GM10248 (cell line): ENCODE data around the gene MFAP5.

ENCODE experiments used
- CTCF ChIA-PET: fragments of 300-600 bp; sonication (Branson Sonifier 250); formaldehyde crosslinking; extraction: SDS; loops from one replicate; lab custom pipeline; 2021; ENCODE audit warnings: antibody characterized with exemption; lab: Yijun Ruan, JAX
- POLR2A ChIA-PET: fragments of 350-650 bp; sonication (Branson Sonifier 250); formaldehyde crosslinking; extraction: SDS; loops from one replicate; lab custom pipeline; 2020; ENCODE audit warnings: antibody characterized with exemption; lab: Yijun Ruan, JAX
- DNase-seq: peaks from one replicate; pipeline ENCODE4 v3.0.0; 2012; ENCODE audit errors: extremely low spot score
- TF ChIP-seq, protein P1 (sequence below): IDR thresholded peaks from 2 replicates; pipeline ENCODE4 v1.5.1; 2012; ENCODE audit warnings: mild to moderate bottlenecking, low read depth; ENCODE audit errors: extremely low read depth, missing control alignments, control extremely low read depth

Gene MFAP5

GRCh38 chr12:8677362-8677761, 14.7 kb upstream of the MFAP5 start:
- CTCF ChIA-PET: interaction anchor here (0.7 to 3.9 kb wide), 17 partner anchors 9 to 372 kb away, joined by 3 to 20 read pairs (median 5); partner anchors contain the start of gene M6PR
- TF ChIP-seq, protein P1, sequence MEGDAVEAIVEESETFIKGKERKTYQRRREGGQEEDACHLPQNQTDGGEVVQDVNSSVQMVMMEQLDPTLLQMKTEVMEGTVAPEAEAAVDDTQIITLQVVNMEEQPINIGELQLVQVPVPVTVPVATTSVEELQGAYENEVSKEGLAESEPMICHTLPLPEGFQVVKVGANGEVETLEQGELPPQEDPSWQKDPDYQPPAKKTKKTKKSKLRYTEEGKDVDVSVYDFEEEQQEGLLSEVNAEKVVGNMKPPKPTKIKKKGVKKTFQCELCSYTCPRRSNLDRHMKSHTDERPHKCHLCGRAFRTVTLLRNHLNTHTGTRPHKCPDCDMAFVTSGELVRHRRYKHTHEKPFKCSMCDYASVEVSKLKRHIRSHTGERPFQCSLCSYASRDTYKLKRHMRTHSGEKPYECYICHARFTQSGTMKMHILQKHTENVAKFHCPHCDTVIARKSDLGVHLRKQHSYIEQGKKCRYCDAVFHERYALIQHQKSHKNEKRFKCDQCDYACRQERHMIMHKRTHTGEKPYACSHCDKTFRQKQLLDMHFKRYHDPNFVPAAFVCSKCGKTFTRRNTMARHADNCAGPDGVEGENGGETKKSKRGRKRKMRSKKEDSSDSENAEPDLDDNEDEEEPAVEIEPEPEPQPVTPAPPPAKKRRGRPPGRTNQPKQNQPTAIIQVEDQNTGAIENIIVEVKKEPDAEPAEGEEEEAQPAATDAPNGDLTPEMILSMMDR: no peak
- no peak for DNase-seq
- POLR2A ChIA-PET: no interaction called here

GRCh38 chr12:8676651-8677050, 14.0 kb upstream of the MFAP5 start:
- POLR2A ChIA-PET: no interaction called here
- CTCF ChIA-PET: interaction anchor here (0.7 to 3.9 kb wide), 16 partner anchors 8 to 373 kb away, joined by 3 to 20 read pairs (median 4); partner anchors contain the start of gene M6PR
- TF ChIP-seq, protein P1: no peak
- DNase-seq: no peak

GRCh38 chr12:8675591-8676036, 13.0 kb upstream of the MFAP5 start:
- CTCF ChIA-PET: interaction anchor here (0.8 to 3.9 kb wide), 9 partner anchors 7 to 374 kb away, joined by 3 to 20 read pairs (median 6); no protein-coding TSS in a partner anchor
- DNase-seq: no peak
- POLR2A ChIA-PET: no interaction called here
- TF ChIP-seq, protein P1: no peak

- TF ChIP-seq, protein P1: no peak
- CTCF ChIA-PET: interaction anchor here (1.0 to 4.0 kb wide), 2 partner anchors 9 to 14 kb away, joined by 6 to 14 read pairs; no protein-coding TSS in a partner anchor
- POLR2A ChIA-PET: no interaction called here
- DNase-seq: no peak
Measured at GRCh38 chr12:8672381-8672780, 9.8 kb upstream of the MFAP5 start.

GRCh38 chr12:8668441-8668840, 5.8 kb upstream of the MFAP5 start:
- DNase-seq: no peak
- ChIA-PET POLR2A (interaction anchor here (0.5 kb wide), 1 partner anchor 27 kb away, joined by 5 read pairs; no protein-coding TSS in a partner anchor), CTCF (interaction anchor here (1.3 to 3.2 kb wide), 6 partner anchors 8 to 370 kb away, joined by 3 to 11 read pairs (median 6); no protein-coding TSS in a partner anchor)
- TF ChIP-seq, protein P1: no peak

GRCh38 chr12:8667270-8667669, 4.6 kb upstream of the MFAP5 start:
- TF ChIP-seq, protein P1: no peak
- DNase-seq: no peak
- CTCF ChIA-PET: interaction anchor here (1.5 to 2.1 kb wide), 3 partner anchors 9 to 193 kb away, joined by 4 to 11 read pairs (median 6); no protein-coding TSS in a partner anchor
- POLR2A ChIA-PET: no interaction called here
